Stomach (tissue), 9 donors: ENCODE results near the gene LBR. TPM values are rescaled to one million over a fixed set of nuclear protein-coding genes. Genes with fewer than 3 reads are reported as not detected.

Experiments used
- DNase-seq, 2 donors: peaks; one replicate each; pipeline versions ENCODE4 v3.0.0 to v3.0.0-alpha.2; 2013 to 2019
- H3K27ac ChIP-seq, 5 donors: fragments of 200-600 bp in 4 of 5; sonication (generic) in 4 of 5; one replicate each; pipeline ENCODE4 v1.5.1; 2013 to 2019; ENCODE audit warnings: mild to moderate bottlenecking in 1 of 5, moderate library complexity in 1 of 5
- H3K27me3 ChIP-seq, 3 donors: fragments of 200-600 bp; sonication (generic); one replicate each; pipeline ENCODE4 v1.5.1; 2017 to 2019; ENCODE audit warnings: mixed run types in 1 of 3
- H3K36me3 ChIP-seq, 4 donors: fragments of 200-600 bp; sonication (generic); 1 replicate in 3 of 4; 2 replicates in 1 of 4; pipeline ENCODE4 v1.5.1; 2016 to 2019
- H3K4me1 ChIP-seq, 4 donors: fragments of 200-600 bp; sonication (generic); one replicate each; pipeline ENCODE4 v1.5.1; 2016 to 2019
- H3K4me3 ChIP-seq, 4 donors: fragments of 200-600 bp; sonication (generic) in 3 of 4; one replicate each; pipeline ENCODE4 v1.5.1; 2016 to 2019; ENCODE audit warnings: mild to moderate bottlenecking in 1 of 4
- H3K9me3 ChIP-seq, 4 donors: fragments of 200-600 bp; sonication (generic); one replicate each; pipeline ENCODE4 v1.5.1; 2016 to 2019
- CTCF ChIP-seq, 7 experiments: fragments of 450-650 bp in 4 of 7; fragments of 200-600 bp in 3 of 7; sonication (generic) in 3 of 7; IDR thresholded peaks; one replicate each; pipeline ENCODE4 v1.5.1; 2016 to 2019; ENCODE audit warnings: antibody characterized with exemption in 7 of 7, control low read depth in 2 of 7, mild to moderate bottlenecking in 1 of 7
- EP300 ChIP-seq: sonication (generic); formaldehyde crosslinking; IDR thresholded peaks from one replicate; pipeline ENCODE4 v1.6.1; 2017; ENCODE audit warnings: antibody characterized with exemption
- POLR2A ChIP-seq, 4 donors: fragments of 450-650 bp; IDR thresholded peaks; one replicate each; pipeline ENCODE4 v1.6.1; 2016; ENCODE audit warnings: antibody characterized with exemption in 4 of 4, control low read depth in 2 of 4, mild to moderate bottlenecking in 1 of 4, moderate library complexity in 1 of 4
- POLR2AphosphoS5 ChIP-seq, 3 donors: sonication (generic); formaldehyde crosslinking; IDR thresholded peaks; one replicate each; pipeline ENCODE4 v1.6.1; 2016; ENCODE audit warnings: antibody characterized with exemption in 3 of 3
- WGBS, 5 donors: extraction: QIAGEN DNeasy Blood & Tissue Kit in 3 of 5; methylation state at CpG; one replicate each; pipeline versions ENCODE4 v1.1.5 to v1.1.7; 2013 to 2018; 5-methylcytosine and 5-hydroxymethylcytosine counted together
- intact Hi-C: fragments of 100-400 bp; cut with DNase I; formaldehyde crosslinking; loops from one replicate; pipeline ENCODE4 v1.15.1; 2023; ENCODE audit warnings: low total_unique reads
- polyA plus RNA-seq, 3 donors: library from polyadenylated mRNA; stranded (reverse); fragments of 200-250 nt; gene quantifications; one replicate each; pipeline ENCODE4 v1.2.3, GENCODE V29; 2013
- total RNA-seq, 5 donors: library from RNA; depleted of rRNA; stranded (reverse); fragments of >200 nt; gene quantifications; one replicate each; pipeline versions ENCODE4 v1.1.0 to v1.2.3, GENCODE V29; 2014 to 2016
- donor health status: healthy with polysubstance abuse.
- donor health status: Bipolar disorder and iron deficiency.
- donor health status: healthy.

The LBR gene
- total and polyA plus RNA-seq, 8 donors, result 6.9 to 159 (median 54.3) TPM

GRCh38 chr1:225431081-225431863 lies 3.4 kb upstream of the LBR start:
- WGBS, 5 donors, result 93 to 97% (median 96%) methylated on average over 29 to 36 of the region's 36 CpGs
- intact Hi-C loops, result no loop called here
- Histone ChIP-seq H3K36me3 (no peaks in the 10 kb centered on the region), H3K4me1 (peaks cover 0 to 15% (median 11%) of the 10 kb centered on the region in 4 donors), H3K9me3 (peaks cover 0 to 4% (median 0%) of the 10 kb centered on the region in 4 donors), H3K4me3 (no peak overlapping the region), H3K27me3 (no peaks in the 10 kb centered on the region), H3K27ac (no peak overlapping the region)
- DNase-seq, result no peak
- TF ChIP-seq POLR2AphosphoS5 (IDR thresholded peaks at IDR 0.05), result no peak
- TF ChIP-seq EP300, result no peak
- TF ChIP-seq CTCF (IDR thresholded peaks at IDR 0.05), result no peak
- TF ChIP-seq POLR2A (IDR thresholded peaks at IDR 0.05), result no peak

GRCh38 chr1:225430301-225430700 lies 2.5 kb upstream of the LBR start:
- TF ChIP-seq EP300, result no peak
- no peak for TF ChIP-seq CTCF (IDR thresholded peaks at IDR 0.05)
- no peak for TF ChIP-seq POLR2AphosphoS5 (IDR thresholded peaks at IDR 0.05)
- TF ChIP-seq POLR2A (IDR thresholded peaks at IDR 0.05), result no peak
- no peaks in the 10 kb centered on the region for H3K36me3 ChIP-seq
- H3K9me3 ChIP-seq, result peaks cover 0 to 4% (median 0%) of the 10 kb centered on the region in 4 donors
- DNase-seq, result no peak
- intact Hi-C loops, result no loop called here
- 86 to 94% (median 91%) methylated on average over 7 of the region's 7 CpGs for WGBS, 5 donors
- H3K27me3 ChIP-seq, result no peaks in the 10 kb centered on the region
- peaks cover 9 to 25% (median 21%) of the 10 kb centered on the region in 4 donors for H3K4me1 ChIP-seq
- no peak overlapping the region for H3K27ac ChIP-seq
- no peak overlapping the region for H3K4me3 ChIP-seq

- Histone ChIP-seq H3K4me3 (peak overlapping the region; percentile 73 to 96 (median 78)), H3K4me1 (peaks cover 19 to 38% (median 32%) of the 10 kb centered on the region in 4 donors), H3K9me3 (peaks cover 0 to 4% (median 0%) of the 10 kb centered on the region in 4 donors), H3K27me3 (no peaks in the 10 kb centered on the region), H3K27ac (peak overlapping the region; percentile 92 to 98 (median 96)), H3K36me3 (no peaks in the 10 kb centered on the region)
- TF ChIP-seq POLR2A (IDR thresholded peaks at IDR 0.05) (no peak), EP300 (no peak), POLR2AphosphoS5 (IDR thresholded peaks at IDR 0.05) (no peak), CTCF (IDR thresholded peaks at IDR 0.05) (no peak)
- intact Hi-C loops, result no loop called here
- WGBS, 5 donors, result 15 to 17% (median 16%) methylated on average over 7 of the region's 7 CpGs
- no peak for DNase-seq
Observed at GRCh38 chr1:225428881-225429455, 1.1 kb upstream of the LBR start.

GRCh38 chr1:225428068-225428880 lies 436 bp upstream of the LBR start:
- Histone ChIP-seq H3K27me3 (no peaks in the 10 kb centered on the region), H3K9me3 (peaks cover 0 to 4% (median 0%) of the 10 kb centered on the region in 4 donors), H3K4me1 (peaks cover 26 to 45% (median 37%) of the 10 kb centered on the region in 4 donors), H3K27ac (peak overlapping the region; percentile 92 to 98 (median 96)), H3K36me3 (no peaks in the 10 kb centered on the region), H3K4me3 (peak overlapping the region; percentile 73 to 96 (median 78))
- intact Hi-C loops, result no loop called here
- peak; percentile 95 to 97 for DNase-seq
- 0 to 1% (median 1%) methylated on average over 51 to 81 of the region's 81 CpGs for WGBS, 5 donors
- TF ChIP-seq CTCF (IDR thresholded peaks at IDR 0.05) (no peak), EP300 (no peak), POLR2A (IDR thresholded peaks at IDR 0.05) (peak in 1 of 4 donors; percentile 72), POLR2AphosphoS5 (IDR thresholded peaks at IDR 0.05) (peak; percentile 65 to 78 (median 75))
